H1 (cell line): ENCODE measurements around the gene KCNIP3. TPM values are rescaled to one million over a fixed set of nuclear protein-coding genes. Genes with fewer than 3 reads are reported as not detected.
"Not testable (repeated sequence)": the region's sequence is repeated elsewhere in the genome, so short reads cannot be mapped to it uniquely, and the experiment has no call there.

Experiments
- CTCF ChIA-PET: fragments of 300-600 bp; sonication (Branson Sonifier 250); formaldehyde crosslinking; loops from one replicate; lab custom pipeline; 2021; ENCODE audit not compliant: partially characterized antibody; lab: Charles Lee
- POLR2A ChIA-PET: fragments of 300-600 bp; sonication (Branson Sonifier 250); formaldehyde crosslinking; loops from one replicate; lab custom pipeline; 2021; ENCODE audit warnings: inconsistent platforms; ENCODE audit not compliant: partially characterized antibody; lab: Charles Lee
- DNase-seq, 2 experiments: peaks; one replicate each; pipeline versions ENCODE4 v3.0.0 to v3.0.0-alpha.2; 2010 to 2022; ENCODE audit warnings: low spot score in 2 of 2, low read depth in 1 of 2, mixed read lengths in 1 of 2
- FAIRE-seq: peaks from 2 replicates; lab custom pipeline; 2011; peaks lifted over from hg19 to GRCh38; lab: Jason Lieb, UNC
- H2AFZ ChIP-seq: 2 replicates; pipeline ENCODE4 v1.8.1; 2012; ENCODE audit warnings: low read length, inconsistent platforms
- H2AK5ac ChIP-seq: 2 replicates; pipeline ENCODE4 v1.6.1; 2013; ENCODE audit warnings: low read depth, low read length
- H2BK120ac ChIP-seq: replicated peaks from 2 replicates; pipeline ENCODE3; 2013; ENCODE audit warnings: low read depth, low read length, inconsistent platforms
- H2BK12ac ChIP-seq: 2 replicates; pipeline ENCODE4 v1.6.1; 2013; ENCODE audit warnings: low read depth, low read length
- H2BK15ac ChIP-seq: 2 replicates; pipeline ENCODE4 v1.6.1; 2013; ENCODE audit warnings: low read length
- H2BK20ac ChIP-seq: 2 replicates; pipeline ENCODE4 v1.6.1; 2013; ENCODE audit warnings: low read length
- H2BK5ac ChIP-seq: 2 replicates; pipeline ENCODE4 v1.6.1; 2013; ENCODE audit warnings: low read depth, low read length
- H3K14ac ChIP-seq: 2 replicates; pipeline ENCODE4 v1.6.1; 2013; ENCODE audit warnings: inconsistent platforms; ENCODE audit not compliant: insufficient read length
- H3K18ac ChIP-seq: 2 replicates; pipeline ENCODE4 v1.6.1; 2013; ENCODE audit warnings: low read length; ENCODE audit errors: extremely low read depth
- H3K23ac ChIP-seq: 2 replicates; pipeline ENCODE4 v1.6.1; 2013; ENCODE audit warnings: inconsistent platforms; ENCODE audit not compliant: insufficient read length
- H3K23me2 ChIP-seq: 2 replicates; pipeline ENCODE4 v1.6.1; 2013; ENCODE audit warnings: low read depth, low read length
- H3K27ac ChIP-seq: 2 replicates; pipeline ENCODE4 v1.6.1; 2011; ENCODE audit warnings: low read depth, low read length, inconsistent platforms
- H3K27me3 ChIP-seq, 4 experiments: replicated peaks in 1 of 4; 1 replicate in 1 of 4; 2 replicates in 3 of 4; pipeline versions ENCODE4 v1.6.1 to v1.8.1; 2011 to 2013; ENCODE audit warnings: low read length in 3 of 4, mild to moderate bottlenecking in 3 of 4, inconsistent platforms in 2 of 4, mixed read lengths in 2 of 4, moderate library complexity in 1 of 4; ENCODE audit not compliant: control insufficient read depth in 3 of 4, insufficient read depth in 3 of 4; ENCODE audit errors: extremely low read depth in 1 of 4
- H3K36me3 ChIP-seq, 4 experiments: 2 replicates each; pipeline versions ENCODE4 v1.6.1 to v1.8.1; 2011 to 2013; ENCODE audit warnings: mild to moderate bottlenecking in 4 of 4, low read length in 3 of 4, moderate library complexity in 2 of 4, control low read depth in 1 of 4, inconsistent platforms in 1 of 4; ENCODE audit not compliant: insufficient read depth in 4 of 4, control insufficient read depth in 2 of 4
- H3K4ac ChIP-seq: replicated peaks from 2 replicates; pipeline ENCODE3; 2013; ENCODE audit warnings: low read length, low read depth, mixed read lengths, inconsistent platforms; ENCODE audit not compliant: insufficient read length
- H3K4me1 ChIP-seq, 4 experiments: replicated peaks in 1 of 4; 1 replicate in 1 of 4; 2 replicates in 3 of 4; pipeline versions ENCODE4 v1.6.1 to v1.8.1; 2011 to 2013; ENCODE audit warnings: low read length in 3 of 4, inconsistent platforms in 2 of 4, mixed read lengths in 1 of 4; ENCODE audit not compliant: insufficient read depth in 4 of 4, control insufficient read depth in 3 of 4
- H3K4me2 ChIP-seq, 2 experiments: 2 replicates each; pipeline versions ENCODE4 v1.6.1 to v1.8.1; 2011 to 2013; ENCODE audit warnings: low read depth in 2 of 2, low read length in 2 of 2, control low read depth in 1 of 2, inconsistent platforms in 1 of 2, mild to moderate bottlenecking in 1 of 2; ENCODE audit not compliant: insufficient read depth in 1 of 2
- H3K4me3 ChIP-seq, 4 experiments: fragments of 200-600, 300-600 bp in 1 of 4; sonication (generic), shearing (Covaris generic), sonication (Bioruptor Twin) in 1 of 4; 2 replicates each; pipeline versions ENCODE4 v1.5.1 to v1.8.1; 2011 to 2016; ENCODE audit warnings: low read length in 4 of 4, low read depth in 3 of 4, control low read depth in 2 of 4, inconsistent platforms in 2 of 4, mild to moderate bottlenecking in 2 of 4, mixed read lengths in 1 of 4, moderate library complexity in 1 of 4; ENCODE audit not compliant: insufficient read depth in 2 of 4; ENCODE audit errors: extremely low read depth in 1 of 4
- H3K56ac ChIP-seq: replicated peaks from 2 replicates; pipeline ENCODE3; 2013; ENCODE audit warnings: low read depth, mild to moderate bottlenecking, mixed read lengths, low read length, inconsistent platforms; ENCODE audit not compliant: insufficient read length
- H3K79me1 ChIP-seq: 2 replicates; pipeline ENCODE4 v1.6.1; 2013; ENCODE audit warnings: low read depth, low read length, control low read depth
- H3K79me2 ChIP-seq, 2 experiments: 2 replicates each; pipeline versions ENCODE4 v1.6.1 to v1.8.1; 2012 to 2013; ENCODE audit warnings: low read length in 2 of 2, mild to moderate bottlenecking in 2 of 2, inconsistent platforms in 1 of 2; ENCODE audit not compliant: insufficient read depth in 2 of 2, control insufficient read depth in 1 of 2
- H3K9ac ChIP-seq, 4 experiments: replicated peaks in 1 of 4; 1 replicate in 1 of 4; 2 replicates in 3 of 4; pipeline versions ENCODE4 v1.6.1 to v1.8.1; 2011 to 2013; ENCODE audit warnings: low read depth in 3 of 4, low read length in 3 of 4, control low read depth in 2 of 4, mild to moderate bottlenecking in 2 of 4, moderate library complexity in 2 of 4, inconsistent platforms in 1 of 4; ENCODE audit errors: extremely low read depth in 1 of 4
- H3K9me3 ChIP-seq, 2 experiments: 2 replicates each; pipeline versions ENCODE4 v1.6.1 to v1.8.1; 2012 to 2013; ENCODE audit warnings: mild to moderate bottlenecking in 2 of 2, moderate library complexity in 2 of 2, control low read depth in 1 of 2, inconsistent platforms in 1 of 2, low read depth in 1 of 2, low read length in 1 of 2, mixed read lengths in 1 of 2; ENCODE audit not compliant: insufficient read depth in 2 of 2
- H4K20me1 ChIP-seq, 2 experiments: replicated peaks in 1 of 2; 2 replicates each; pipeline versions ENCODE3 to v1.8.1; 2011 to 2013; ENCODE audit warnings: inconsistent platforms in 2 of 2, low read length in 2 of 2, mild to moderate bottlenecking in 1 of 2; ENCODE audit not compliant: insufficient read depth in 2 of 2, control insufficient read depth in 1 of 2
- H4K5ac ChIP-seq: 2 replicates; pipeline ENCODE4 v1.6.1; 2013; ENCODE audit warnings: low read length, low read depth, mixed read lengths, inconsistent platforms; ENCODE audit not compliant: insufficient read length
- H4K8ac ChIP-seq: 2 replicates; pipeline ENCODE4 v1.8.0; 2013; ENCODE audit warnings: mild to moderate bottlenecking, moderate library complexity, low read length, inconsistent platforms; ENCODE audit not compliant: insufficient read depth; ENCODE audit errors: extremely low read depth
- H4K91ac ChIP-seq: replicated peaks from 2 replicates; pipeline ENCODE3; 2013; ENCODE audit warnings: low read length, mixed read lengths, inconsistent platforms; ENCODE audit not compliant: insufficient read length
- CTCF ChIP-seq, 3 experiments: IDR thresholded peaks; 1 replicate in 2 of 3; 2 replicates in 1 of 3; pipeline versions ENCODE4 v1.5.1 to v1.6.1; 2011; ENCODE audit warnings: low read length in 3 of 3, mild to moderate bottlenecking in 3 of 3, inconsistent platforms in 2 of 3, low read depth in 1 of 3, moderate library complexity in 1 of 3; ENCODE audit not compliant: insufficient read depth in 1 of 3; ENCODE audit errors: control extremely low read depth in 1 of 3
- WGBS, 2 experiments: shearing (Covaris generic) in 1 of 2; methylation state at CpG; one replicate each; pipeline versions ENCODE4 v1.1.6 to v1.1.7; 2013 to 2015; ENCODE audit warnings: low lambda C conversion rate in 2 of 2, mixed read lengths in 2 of 2, inconsistent platforms in 1 of 2, low coverage in 1 of 2, missing lambda C conversion rate in 1 of 2; ENCODE audit not compliant: insufficient replicate concordance in 2 of 2, insufficient coverage in 1 of 2, insufficient read length in 1 of 2; ENCODE audit errors: extremely low coverage in 1 of 2, missing lambda C conversion rate in 1 of 2; 5-methylcytosine and 5-hydroxymethylcytosine counted together
- polyA plus RNA-seq, 7 experiments: library from polyadenylated mRNA; depleted of rRNA in 3 of 7; stranded (reverse) in 5 of 7; unstranded in 2 of 7; fragments of >200 nt in 5 of 7; fragments of 200-250 nt in 2 of 7; gene quantifications; 1 replicate in 5 of 7; 2 replicates in 1 of 7; 4 replicates in 1 of 7; pipeline versions ENCODE4 v1.2.1 to v1.2.3, GENCODE V29; 2011 to 2013; ENCODE audit warnings: missing spikeins in 2 of 7, mixed read lengths in 2 of 7
- total RNA-seq: library from RNA; stranded (reverse); fragmentation: NEBNext Ultra II Directional; extraction: Animal tissue kit (Norgen Biotek cat#: 25700); gene quantifications from 2 replicates; pipeline ENCODE4 v1.2.1, GENCODE V29; 2021

The KCNIP3 gene
- total and polyA plus RNA-seq, 2 of the 8 experiments (the other 6 are each of a cell fraction or from before 2014, with no cell fraction given): 0.33 to 1.9 TPM

- not testable (repeated sequence) for DNase-seq, H3K23me2 ChIP-seq, H3K56ac ChIP-seq, H3K9me3 ChIP-seq, H3K4me1 ChIP-seq, H3K27me3 ChIP-seq, H3K4ac ChIP-seq, H2BK120ac ChIP-seq, H2AFZ ChIP-seq, H3K36me3 ChIP-seq, H3K18ac ChIP-seq, H3K14ac ChIP-seq, H2BK15ac ChIP-seq, H2BK20ac ChIP-seq, H3K27ac ChIP-seq, H3K79me1 ChIP-seq, H4K5ac ChIP-seq, H2BK12ac ChIP-seq, H4K8ac ChIP-seq, H4K20me1 ChIP-seq, H2AK5ac ChIP-seq, H4K91ac ChIP-seq, H3K23ac ChIP-seq, FAIRE-seq
- Histone ChIP-seq H3K79me2 (peaks cover 0 to 13% of the 10 kb centered on the region in 2 experiments; a peak in 2 of 4 replicates), H2BK5ac (0 out of 2 replicates have a peak overlapping the region, but pooled peaks have one; percentile 9), H3K9ac (peak overlapping the region in 3 of 4 experiments; percentile 75 to 89 (median 81); a peak in 5 of 7 replicates), H3K4me2 (peak overlapping the region; percentile 80 to 87), H3K4me3 (peak overlapping the region; percentile 80 to 99 (median 96))
- peak in 2 of 3 experiments; percentile 20 to 24; a peak in 2 of 4 replicates for TF ChIP-seq CTCF (IDR thresholded peaks at IDR 0.05; ENCODE audit: control extremely low read depth in 1 of 3, insufficient read depth in 1 of 3, low read depth in 1 of 3, low read length in 3 of 3)
- CTCF ChIA-PET: interaction anchor here (1.0 to 2.1 kb wide), 3 partner anchors 19 to 58 kb away, joined by 4 to 6 read pairs (median 6); no protein-coding TSS in a partner anchor
- POLR2A ChIA-PET: interaction anchor here (0.5 to 1.5 kb wide), 3 partner anchors 10 to 210 kb away, joined by 3 to 4 read pairs (median 4); no protein-coding TSS in a partner anchor
- WGBS, 2 experiments: 19% methylated on average over 5 of the region's 5 CpGs; no CpG with 5 or more reads in 1 of the 2 experiments
Measured at GRCh38 chr2:95403204-95403721, 106.1 kb downstream of the KCNIP3 start.
